ENCODE results near the gene ATP23. TPM values are rescaled to one million over a fixed set of nuclear protein-coding genes. Genes with fewer than 3 reads are reported as not detected.

ATP23 gene
- total RNA-seq, 4 donors from 2014 or later: 5.9 to 29.2 (median 12.5) TPM; not detected in 1

- Histone ChIP-seq H3K27me3 (no peaks in the 10 kb centered on the region), H3K4me1 (peaks cover 10 to 80% (median 26%) of the 10 kb centered on the region in 4 donors), H3K4me3 (peak overlapping the region in 1 of 4 donors; percentile 75)
Measured at GRCh38 chr12:57895389-57896114, 45.8 kb upstream of the ATP23 start.

GRCh38 chr12:57896115-57896433 lies 45.3 kb upstream of the ATP23 start:
- Histone ChIP-seq H3K27me3 (no peaks in the 10 kb centered on the region), H3K9me3 (no peaks in the 10 kb centered on the region), H3K4me3 (peak overlapping the region; percentile 53 to 75 (median 60)), H3K36me3 (no peaks in the 10 kb centered on the region), H3K27ac (peak overlapping the region; percentile 77 to 94 (median 88)), H3K4me1 (peaks cover 10 to 75% (median 26%) of the 10 kb centered on the region in 4 donors)
- no peak for DNase-seq
- TF ChIP-seq POLR2A (IDR thresholded peaks at IDR 0.05): no peak
- TF ChIP-seq, protein P1, sequence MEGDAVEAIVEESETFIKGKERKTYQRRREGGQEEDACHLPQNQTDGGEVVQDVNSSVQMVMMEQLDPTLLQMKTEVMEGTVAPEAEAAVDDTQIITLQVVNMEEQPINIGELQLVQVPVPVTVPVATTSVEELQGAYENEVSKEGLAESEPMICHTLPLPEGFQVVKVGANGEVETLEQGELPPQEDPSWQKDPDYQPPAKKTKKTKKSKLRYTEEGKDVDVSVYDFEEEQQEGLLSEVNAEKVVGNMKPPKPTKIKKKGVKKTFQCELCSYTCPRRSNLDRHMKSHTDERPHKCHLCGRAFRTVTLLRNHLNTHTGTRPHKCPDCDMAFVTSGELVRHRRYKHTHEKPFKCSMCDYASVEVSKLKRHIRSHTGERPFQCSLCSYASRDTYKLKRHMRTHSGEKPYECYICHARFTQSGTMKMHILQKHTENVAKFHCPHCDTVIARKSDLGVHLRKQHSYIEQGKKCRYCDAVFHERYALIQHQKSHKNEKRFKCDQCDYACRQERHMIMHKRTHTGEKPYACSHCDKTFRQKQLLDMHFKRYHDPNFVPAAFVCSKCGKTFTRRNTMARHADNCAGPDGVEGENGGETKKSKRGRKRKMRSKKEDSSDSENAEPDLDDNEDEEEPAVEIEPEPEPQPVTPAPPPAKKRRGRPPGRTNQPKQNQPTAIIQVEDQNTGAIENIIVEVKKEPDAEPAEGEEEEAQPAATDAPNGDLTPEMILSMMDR (IDR thresholded peaks at IDR 0.05): peak in 1 of 6 experiments; percentile 16

More at GRCh38 chr12:57895389-57896114, 45.8 kb upstream of the ATP23 start:
- Histone ChIP-seq H3K27ac (peak overlapping the region; percentile 77 to 94 (median 88)), H3K36me3 (no peaks in the 10 kb centered on the region), H3K9me3 (no peaks in the 10 kb centered on the region)
- DNase-seq: no peak
- TF ChIP-seq POLR2A (IDR thresholded peaks at IDR 0.05): no peak
- TF ChIP-seq, protein P1 (IDR thresholded peaks at IDR 0.05): no peak

DNA sequence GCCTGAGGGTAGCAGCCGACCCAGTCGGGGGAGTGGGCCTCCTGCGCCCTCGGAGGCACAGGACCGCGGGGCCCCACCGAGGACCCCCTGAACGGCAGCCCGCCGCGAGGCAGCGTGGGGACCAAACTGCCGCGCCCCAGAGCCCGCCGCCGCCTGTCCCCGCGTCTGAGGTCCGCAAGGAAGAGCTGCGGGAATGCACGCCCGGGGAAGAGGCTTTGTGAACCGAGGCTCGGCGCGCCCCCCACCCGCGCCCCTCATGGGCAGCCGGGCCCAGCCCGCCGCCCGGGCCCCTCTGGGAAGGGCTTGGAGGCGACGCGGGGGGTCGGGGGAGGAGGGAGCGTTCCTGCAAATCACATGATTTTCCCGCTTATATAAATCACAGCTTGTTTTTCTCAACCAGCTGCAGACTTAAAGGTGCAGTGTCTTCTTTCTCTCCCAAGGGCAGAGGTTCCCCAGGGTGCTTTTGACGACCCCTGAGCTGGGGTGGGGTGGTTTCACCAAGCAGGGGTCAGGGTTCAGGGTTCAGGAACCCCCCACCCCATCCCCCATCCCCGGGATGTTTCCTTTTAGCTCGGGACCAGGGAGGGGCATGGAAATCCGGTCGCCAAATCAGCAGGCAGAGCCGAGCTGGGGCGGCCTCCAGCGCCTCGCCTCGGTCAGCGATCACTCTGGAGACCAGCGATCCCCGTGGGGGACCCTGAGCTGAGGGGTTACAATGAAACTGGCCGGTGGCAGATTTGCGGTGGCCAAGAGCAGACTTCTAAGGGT lies 44.7 kb upstream of the ATP23 start:
- Histone ChIP-seq H3K36me3 (no peaks in the 10 kb centered on the region), H3K27ac (peak overlapping the region; percentile 77 to 94 (median 88)), H3K4me1 (peaks cover 10 to 75% (median 26%) of the 10 kb centered on the region in 4 donors), H3K4me3 (peak overlapping the region; percentile 53 to 75 (median 60)), H3K9me3 (no peaks in the 10 kb centered on the region), H3K27me3 (no peaks in the 10 kb centered on the region)
- peak in 1 of 2 donors; percentile 41 for TF ChIP-seq POLR2A (IDR thresholded peaks at IDR 0.05)
- TF ChIP-seq, protein P1 (IDR thresholded peaks at IDR 0.05): peak in 3 of 6 experiments; percentile 10 to 61 (median 41)
- peak; percentile 39 to 83 (median 82) for DNase-seq

DNA sequence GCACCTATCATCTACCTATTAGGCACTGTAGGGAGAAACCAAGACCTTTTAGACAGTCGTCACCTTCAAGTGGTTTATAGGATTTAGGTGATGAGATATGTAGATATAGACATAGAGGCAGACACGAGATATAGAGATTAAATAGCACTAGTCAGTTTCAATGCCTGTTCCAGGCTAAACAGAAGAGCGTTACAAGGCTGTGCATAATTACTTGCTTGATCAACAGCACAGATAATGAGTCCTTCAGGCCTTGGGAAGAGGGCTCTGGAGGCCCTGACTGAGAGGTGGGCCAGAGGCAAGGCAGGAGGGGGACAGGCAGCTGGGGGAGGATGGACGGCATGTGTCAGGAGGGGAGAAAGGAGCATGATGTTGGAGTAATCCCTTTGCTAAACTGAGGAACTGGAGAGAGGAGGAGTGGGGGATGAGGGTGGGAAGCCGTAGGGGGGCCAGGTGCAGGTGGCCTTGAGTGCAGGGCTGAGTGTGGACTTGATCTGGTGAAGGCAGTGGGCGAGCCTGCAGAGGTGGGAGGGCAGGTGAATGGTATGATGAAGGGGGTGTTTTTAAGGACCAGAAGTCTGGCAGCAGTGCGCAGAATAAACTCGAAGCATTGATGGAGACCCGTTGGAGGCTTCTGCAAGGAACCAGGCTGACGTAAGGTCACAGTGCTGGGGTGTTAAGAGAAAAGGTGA lies 43.9 kb upstream of the ATP23 start:
- no peak for TF ChIP-seq POLR2A (IDR thresholded peaks at IDR 0.05)
- TF ChIP-seq, protein P1 (IDR thresholded peaks at IDR 0.05): no peak
- H3K4me1 ChIP-seq: peaks cover 10 to 68% (median 25%) of the 10 kb centered on the region in 4 donors
- peak overlapping the region in 2 of 4 donors; percentile 65 to 75 for H3K4me3 ChIP-seq
- H3K27me3 ChIP-seq: no peaks in the 10 kb centered on the region
- H3K36me3 ChIP-seq: no peaks in the 10 kb centered on the region
- H3K9me3 ChIP-seq: no peaks in the 10 kb centered on the region
- DNase-seq: no peak
- peak overlapping the region; percentile 77 to 94 (median 88) for H3K27ac ChIP-seq

DNA sequence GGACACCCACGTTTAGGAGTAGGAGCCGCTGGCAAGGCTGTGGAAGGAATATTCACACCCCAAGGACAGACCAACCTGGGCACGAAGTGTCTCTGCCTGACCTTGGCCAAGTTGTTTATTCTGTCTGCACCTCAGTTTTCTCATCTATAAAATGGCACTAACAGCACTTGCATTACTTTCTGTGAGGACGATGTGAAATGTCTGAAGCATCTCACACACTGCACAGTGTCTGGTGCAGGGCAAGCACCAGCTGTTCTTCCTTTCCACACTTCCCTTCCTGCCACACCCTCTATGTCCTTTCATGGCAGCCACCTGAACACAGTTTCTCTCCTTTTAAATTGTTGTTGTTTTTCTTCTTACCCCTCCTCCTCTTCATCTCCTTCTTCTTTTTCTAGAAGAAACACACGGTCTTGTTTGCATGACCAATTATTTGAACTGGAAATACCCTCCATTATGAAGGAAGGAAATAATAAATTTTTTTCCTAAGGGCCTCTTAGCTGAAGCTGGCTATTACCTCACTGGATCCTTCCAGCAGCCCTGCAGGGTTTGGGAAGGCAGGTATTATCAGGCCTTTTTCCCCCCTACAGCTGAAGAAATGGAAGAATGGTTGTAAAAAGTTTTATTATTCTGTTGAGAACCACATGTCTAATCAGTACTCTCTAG lies 42.9 kb upstream of the ATP23 start:
- peaks cover 10 to 58% (median 20%) of the 10 kb centered on the region in 4 donors for H3K4me1 ChIP-seq
- no peaks in the 10 kb centered on the region for H3K36me3 ChIP-seq
- peak overlapping the region; percentile 23 to 94 (median 56) for H3K27ac ChIP-seq
- no peaks in the 10 kb centered on the region for H3K27me3 ChIP-seq
- TF ChIP-seq, protein P1 (IDR thresholded peaks at IDR 0.05): no peak
- no peak for TF ChIP-seq POLR2A (IDR thresholded peaks at IDR 0.05)
- H3K4me3 ChIP-seq: no peak overlapping the region
- H3K9me3 ChIP-seq: no peaks in the 10 kb centered on the region
- peak in 2 of 3 donors; percentile 39 to 58 for DNase-seq
